CD4-positive, alpha-beta T cell treated with Interleukin-17A for 1 hour (primary cell): ENCODE measurements around the gene SORT1.
"Not testable (repeated sequence)": the region's sequence is repeated elsewhere in the genome, so short reads cannot be mapped to it uniquely, and the experiment has no call there.

Experiments used
- DNase-seq: peaks from one replicate; pipeline ENCODE4 v3.0.0-alpha.2; 2020

The SORT1 gene

GRCh38 chr1:109373696-109374095 is 24.0 kb downstream of the SORT1 start:
- DNase-seq, result not testable (repeated sequence)

GRCh38 chr1:109373126-109373525 is 24.6 kb downstream of the SORT1 start:
- DNase-seq, result no peak

GRCh38 chr1:109372281-109372680 is 25.4 kb downstream of the SORT1 start:
- no peak for DNase-seq

DNA sequence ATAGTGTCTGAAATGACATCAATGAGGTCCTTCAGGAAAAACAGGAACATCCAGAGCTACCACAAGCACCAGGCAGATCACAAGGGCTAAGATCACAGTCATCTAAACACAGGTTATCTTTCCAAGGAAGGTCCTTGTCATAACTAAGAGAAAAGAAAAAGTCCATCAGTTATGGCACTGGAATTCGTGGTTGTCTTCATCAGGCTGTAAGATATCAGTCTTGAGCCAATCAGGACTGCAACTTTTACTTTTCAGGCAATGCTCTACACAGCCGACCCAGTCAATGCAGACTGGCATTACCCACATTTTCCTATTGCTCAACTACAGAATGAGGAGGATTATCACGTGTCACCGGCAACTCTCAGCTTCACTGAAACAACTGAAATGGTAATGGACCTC is 26.4 kb downstream of the SORT1 start:
- no peak for DNase-seq

- DNase-seq, result no peak
Measured at GRCh38 chr1:109370712-109371340, 26.9 kb downstream of the SORT1 start.

GRCh38 chr1:109369167-109369746 is 28.5 kb downstream of the SORT1 start:
- DNase-seq, result no peak

DNA sequence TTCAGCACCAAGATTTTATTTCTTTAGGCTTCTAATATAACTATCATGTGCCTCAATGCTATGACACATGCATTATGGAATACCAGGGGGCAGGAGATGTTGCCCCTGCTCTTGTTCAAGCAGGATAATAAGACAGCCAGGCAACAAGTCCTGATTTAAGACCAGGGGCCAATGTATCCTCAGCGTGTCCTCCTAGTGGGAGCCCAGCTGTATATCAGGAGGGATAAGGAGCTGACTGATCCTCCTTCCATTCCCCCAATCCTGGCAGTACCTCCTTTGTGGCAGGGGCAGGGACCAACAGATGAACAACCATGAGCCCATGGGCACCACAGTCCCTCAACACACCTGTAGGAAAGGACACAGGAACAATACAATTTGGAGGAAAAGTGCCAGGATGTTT is 29.3 kb downstream of the SORT1 start:
- DNase-seq, result no peak

- DNase-seq, result no peak
Measured at GRCh38 chr1:109367626-109368025, 30.1 kb downstream of the SORT1 start.

- DNase-seq, result no peak
Measured at GRCh38 chr1:109365642-109366204, 32.0 kb downstream of the SORT1 start.

DNA sequence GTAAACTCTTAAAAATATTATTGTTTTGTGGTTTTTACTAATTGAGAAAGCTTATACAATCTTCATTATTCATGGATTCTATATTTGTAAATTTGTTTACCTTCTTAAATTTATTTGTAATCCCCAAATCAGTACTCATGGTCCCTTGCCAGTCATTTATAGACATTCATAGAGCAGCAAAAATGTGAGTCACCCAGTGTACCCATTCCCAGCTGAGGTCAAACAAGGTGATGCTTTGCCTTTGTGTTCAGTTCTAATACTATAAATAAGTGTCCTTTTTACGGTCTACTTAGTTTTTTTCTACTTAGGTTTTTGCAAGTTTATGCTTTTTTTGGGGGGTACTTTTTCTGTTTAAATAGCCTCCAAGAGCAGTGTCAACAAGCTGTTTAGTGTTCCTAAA is 36.1 kb downstream of the SORT1 start:
- no peak for DNase-seq

- no peak for DNase-seq
Measured at GRCh38 chr1:109361069-109361468, 36.6 kb downstream of the SORT1 start.

DNA sequence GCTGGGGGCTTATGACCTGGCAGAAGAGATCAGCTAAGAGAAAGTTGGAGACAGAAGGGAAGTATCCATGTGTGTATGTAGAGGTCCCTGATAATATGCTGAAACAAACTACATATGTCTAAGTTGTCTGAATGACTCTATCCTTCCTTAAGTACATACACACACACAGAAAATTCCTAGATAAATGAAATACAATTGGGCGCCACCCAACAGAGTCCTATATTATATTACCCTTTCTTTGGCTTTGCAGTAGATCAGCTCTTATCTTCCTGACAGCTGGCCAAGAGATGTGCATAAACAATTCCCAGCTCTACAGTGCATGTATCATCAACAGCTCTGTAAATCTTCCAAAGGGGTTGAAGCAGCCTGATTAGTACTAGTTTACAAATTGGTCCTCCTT is 40.1 kb downstream of the SORT1 start:
- no peak for DNase-seq

- DNase-seq, result no peak
Measured at GRCh38 chr1:109356915-109357314, 40.8 kb downstream of the SORT1 start.

DNA sequence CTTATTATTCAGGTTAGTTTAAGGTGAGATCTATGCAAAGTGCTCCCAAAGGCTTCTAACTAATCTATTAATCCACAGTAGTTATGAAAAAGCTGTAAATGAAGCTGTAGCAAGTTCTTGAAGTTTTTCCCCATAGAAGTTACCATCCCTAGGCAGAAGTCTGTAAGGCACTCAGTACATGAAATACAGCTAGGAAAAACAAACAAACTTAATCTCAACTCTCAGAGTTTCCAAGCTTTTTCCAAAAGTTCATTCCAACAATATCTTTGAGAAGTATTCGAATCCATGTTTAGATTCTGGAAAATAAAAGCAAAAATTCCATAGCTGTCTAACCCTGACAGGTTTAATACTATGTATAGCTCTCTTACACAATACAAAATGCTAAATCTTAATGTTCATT is 41.2 kb downstream of the SORT1 start:
- no peak for DNase-seq

- no peak for DNase-seq
Measured at GRCh38 chr1:109354929-109355328, 42.8 kb downstream of the SORT1 start.

DNA sequence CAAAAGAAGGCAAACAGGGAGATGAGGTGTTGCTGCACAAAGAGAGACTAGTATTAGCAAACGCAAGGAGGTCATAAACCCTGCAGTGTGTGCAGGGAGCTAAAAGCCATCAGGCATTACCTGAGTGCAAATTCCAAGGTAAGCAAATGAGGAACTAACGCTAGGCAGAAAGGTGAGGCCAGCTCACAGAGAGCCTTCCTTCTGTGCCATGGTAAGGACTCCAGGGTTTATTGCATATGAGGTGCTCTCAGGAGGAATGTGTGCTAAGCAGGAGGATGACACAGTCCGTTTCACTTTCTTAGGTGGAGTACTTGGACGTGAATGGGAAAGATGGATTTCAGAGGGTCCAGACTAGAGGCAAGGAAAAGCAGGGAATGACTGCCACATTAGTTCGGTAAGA is 46.3 kb downstream of the SORT1 start:
- DNase-seq, result no peak

DNA sequence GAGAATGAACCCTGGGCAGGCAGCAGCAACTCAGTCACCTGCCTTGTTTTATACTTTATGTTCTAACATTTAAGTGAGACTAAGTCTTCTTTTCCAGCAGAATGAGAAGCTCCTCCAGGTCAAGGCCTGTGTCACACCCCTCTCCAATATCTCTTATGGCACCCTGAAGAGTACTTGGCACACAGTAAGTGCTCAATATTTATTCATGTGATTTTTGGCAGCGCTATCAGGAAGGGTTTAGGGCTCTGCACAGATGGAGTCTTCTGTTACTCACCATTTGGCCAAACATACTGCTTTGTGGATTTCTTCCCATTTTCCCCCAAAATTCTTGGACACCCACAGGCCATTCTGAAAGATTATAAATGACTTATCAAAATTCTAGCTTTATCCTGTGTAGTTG is 47.1 kb downstream of the SORT1 start:
- no peak for DNase-seq

GRCh38 chr1:109350182-109350581 is 47.5 kb downstream of the SORT1 start:
- no peak for DNase-seq

- DNase-seq, result no peak
Measured at GRCh38 chr1:109347511-109347910, 50.2 kb downstream of the SORT1 start.

DNA sequence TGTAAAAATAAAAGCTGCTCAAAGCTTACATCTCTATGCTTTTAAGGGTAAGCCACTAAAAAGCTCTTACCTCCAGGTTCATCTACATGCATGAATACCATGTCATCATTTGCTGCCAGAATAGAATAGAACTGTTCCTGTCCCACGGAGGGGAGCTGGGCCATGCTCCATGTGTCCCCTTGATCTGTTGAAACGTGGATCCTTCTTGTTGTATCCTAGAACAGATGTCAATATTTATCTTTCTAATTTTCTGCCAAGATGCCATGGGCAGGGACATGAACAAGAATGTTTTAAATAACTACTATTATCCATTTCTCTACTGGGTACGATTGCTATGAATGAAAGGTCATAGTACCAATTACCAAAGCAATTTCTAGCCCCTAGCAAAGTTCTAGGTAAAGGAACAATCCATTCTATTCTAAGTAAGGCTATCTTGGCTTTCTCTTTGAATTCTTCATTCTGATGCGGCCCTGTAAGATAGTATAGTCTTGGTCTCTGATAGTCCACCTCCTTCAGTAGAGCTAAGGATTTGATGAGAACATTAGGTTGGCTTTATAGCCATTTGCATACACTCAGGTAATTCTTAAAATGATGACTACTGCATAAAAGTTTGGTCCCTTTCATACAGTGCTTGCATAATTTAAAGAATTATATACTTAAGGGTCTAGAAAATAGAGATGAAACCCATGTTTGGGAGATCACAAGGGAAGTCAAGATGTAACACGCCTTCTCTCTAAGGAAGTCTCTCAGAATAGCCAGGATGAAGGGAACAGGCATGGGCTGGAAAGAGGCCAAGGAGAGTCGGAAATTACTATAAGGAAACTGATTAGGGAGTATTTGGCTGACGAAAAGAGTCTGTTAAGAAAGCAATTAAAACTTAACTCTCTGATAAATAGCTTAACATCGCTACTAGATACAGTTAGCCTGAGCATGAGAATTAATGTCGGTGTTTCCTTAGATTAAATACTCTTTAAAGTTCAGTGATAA is 55.5 kb downstream of the SORT1 start:
- no peak for DNase-seq

DNA sequence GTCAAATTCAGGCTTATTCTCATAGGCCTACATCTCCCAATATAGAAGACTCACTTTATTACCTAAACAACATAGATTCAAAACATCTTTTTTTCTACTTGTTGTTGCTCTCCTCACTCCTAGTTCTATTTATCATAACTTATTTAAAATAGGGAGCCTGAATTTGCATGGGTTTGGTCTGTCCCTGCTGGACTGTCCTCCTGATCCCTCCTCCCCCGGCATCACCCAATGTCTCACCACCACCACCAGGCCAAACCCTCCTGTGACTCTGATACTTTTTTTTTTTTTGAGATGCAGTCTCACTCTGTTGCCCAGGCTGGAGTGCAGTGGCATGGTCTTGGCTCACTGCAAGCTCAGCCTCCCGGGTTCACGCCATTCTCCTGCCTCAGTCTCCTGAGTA is 59.1 kb downstream of the SORT1 start:
- no peak for DNase-seq

- no peak for DNase-seq
Measured at GRCh38 chr1:109338091-109338490, 59.6 kb downstream of the SORT1 start.

DNA sequence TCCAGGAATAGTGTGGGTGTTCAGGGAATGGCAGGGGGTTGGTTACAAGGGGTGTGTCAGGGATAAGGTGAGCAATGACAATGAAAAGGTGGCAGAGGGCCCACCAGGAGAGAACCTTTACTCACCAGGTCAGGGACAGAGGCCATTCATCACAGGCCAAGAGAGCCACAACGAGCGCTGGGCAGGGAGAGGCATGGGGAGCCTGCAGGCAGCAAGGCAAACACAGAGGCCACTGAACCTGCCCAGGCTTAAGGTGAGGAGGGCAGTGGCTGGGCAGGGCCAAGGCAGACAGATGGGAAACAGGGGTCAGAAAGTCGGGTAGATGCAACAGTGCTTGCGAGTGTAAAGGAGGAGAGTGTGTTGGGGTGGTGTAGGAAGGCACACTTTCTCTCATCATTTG is 62.6 kb downstream of the SORT1 start:
- no peak for DNase-seq

- no peak for DNase-seq
Measured at GRCh38 chr1:109331113-109331512, 66.6 kb downstream of the SORT1 start.
